HEK293 (cell line): ENCODE data around the gene SCGB3A2.

Experiments used
- CTCF ChIP-seq: fragments of 450-650 bp; formaldehyde crosslinking; IDR thresholded peaks from 2 replicates; pipeline ENCODE4 v1.5.1; 2016; ENCODE audit warnings: missing biosample characterization, missing genetic modification characterization
- GLI2 ChIP-seq: fragments of 450-650 bp; formaldehyde crosslinking; IDR thresholded peaks from 2 replicates; pipeline ENCODE4; 2017; ENCODE audit warnings: missing biosample characterization, missing genetic modification characterization, low read depth, borderline replicate concordance
- IKZF3 ChIP-seq: fragments of 450-650 bp; IDR thresholded peaks from 2 replicates; pipeline ENCODE4 v1.5.0; 2018; ENCODE audit warnings: missing biosample characterization, mild to moderate bottlenecking, missing genetic modification characterization, moderate library complexity
- TCF7L2 ChIP-seq: IDR thresholded peaks from 2 replicates; pipeline ENCODE4 v1.6.1; 2011; ENCODE audit warnings: low read depth, mild to moderate bottlenecking, inconsistent platforms, low read length, moderate library complexity, borderline replicate concordance
- ZBTB6 ChIP-seq: fragments of 450-650 bp; formaldehyde crosslinking; IDR thresholded peaks from 2 replicates; pipeline ENCODE4 v1.5.1; 2017; ENCODE audit warnings: missing biosample characterization, missing genetic modification characterization
- ZNF114 ChIP-seq: fragments of 450-650 bp; formaldehyde crosslinking; IDR thresholded peaks from 2 replicates; pipeline ENCODE4 v1.5.0; 2017; ENCODE audit warnings: missing biosample characterization, missing genetic modification characterization
- ZNF121 ChIP-seq: fragments of 450-650 bp; formaldehyde crosslinking; IDR thresholded peaks from 2 replicates; pipeline ENCODE4 v1.5.1; 2016; ENCODE audit warnings: missing biosample characterization, missing genetic modification characterization
- ZNF24 ChIP-seq: fragments of 450-650 bp; formaldehyde crosslinking; IDR thresholded peaks from 2 replicates; pipeline ENCODE4 v1.5.1; 2016; ENCODE audit warnings: missing biosample characterization, missing genetic modification characterization
- ZNF280D ChIP-seq: fragments of 450-650 bp; formaldehyde crosslinking; IDR thresholded peaks from 2 replicates; pipeline ENCODE4 v1.5.1; 2016; ENCODE audit warnings: missing biosample characterization, missing genetic modification characterization
- ZNF391 ChIP-seq: fragments of 450-650 bp; formaldehyde crosslinking; IDR thresholded peaks from 2 replicates; pipeline ENCODE4 v1.5.1; 2016; ENCODE audit warnings: low read depth, missing biosample characterization, missing genetic modification characterization, borderline replicate concordance

GRCh38 chr5:147911427-147911826 lies 32.9 kb downstream of the SCGB3A2 start:
- TF ChIP-seq CTCF (tag by site-specific recombination) = no peak
- no peak for TF ChIP-seq ZNF391 (tag by site-specific recombination)
- TF ChIP-seq GLI2 = no peak
- TF ChIP-seq ZBTB6 (tag by site-specific recombination) = no peak
- TF ChIP-seq TCF7L2 = no peak
- TF ChIP-seq ZNF121 = no peak
- TF ChIP-seq ZNF114 = no peak
- TF ChIP-seq ZNF24 = no peak
- no peak for TF ChIP-seq ZNF280D (tag by site-specific recombination)
- TF ChIP-seq IKZF3 (tag by site-specific recombination) = no peak
